Stimulated activated CD4-positive, alpha-beta T cell treated with anti-CD3 and anti-CD28 coated beads, Interleukin-15, amount 100 ng/mL, for 48 hours (primary cell): Measurements from ENCODE around the gene HS3ST2.

ENCODE experiments used
- DNase-seq, 2 donors: peaks; one replicate each; pipeline ENCODE4 v3.0.0-alpha.2; 2020; ENCODE audit warnings: low read depth in 2 of 2

The HS3ST2 gene

DNA sequence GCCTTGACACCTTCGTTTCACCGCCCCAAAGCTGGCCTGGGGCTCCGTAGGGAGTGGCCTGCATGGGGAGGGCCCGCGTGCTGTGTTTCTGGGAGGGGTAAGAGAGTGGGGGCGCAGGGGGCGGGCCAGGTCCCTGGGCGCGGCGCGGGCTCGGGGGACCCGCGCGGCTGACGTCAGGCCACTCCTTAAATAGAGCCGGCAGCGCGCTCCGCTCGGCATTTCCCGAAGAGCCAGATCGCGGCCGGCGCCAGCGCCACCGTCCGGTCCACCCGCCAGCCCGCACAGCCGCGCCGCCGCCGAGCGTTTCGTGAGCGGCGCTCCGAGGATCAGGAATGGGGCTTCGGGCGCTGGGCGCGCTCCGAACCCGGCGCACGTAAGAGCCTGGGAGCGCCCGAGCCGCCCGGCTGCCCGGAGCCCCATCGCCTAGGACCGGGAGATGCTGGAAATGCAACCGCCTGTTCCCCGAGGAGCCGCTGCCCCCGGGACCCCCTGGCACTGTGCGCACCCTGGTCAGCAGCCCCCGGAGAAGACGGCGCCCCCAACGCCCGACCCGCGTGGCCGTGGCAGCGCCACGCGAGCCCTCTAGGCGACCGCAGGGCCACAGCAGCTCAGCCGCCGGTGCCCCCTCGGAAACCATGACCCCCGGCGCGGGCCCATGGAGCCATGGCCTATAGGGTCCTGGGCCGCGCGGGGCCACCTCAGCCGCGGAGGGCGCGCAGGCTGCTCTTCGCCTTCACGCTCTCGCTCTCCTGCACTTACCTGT, at the start of gene HS3ST2:
HS3ST2 (plus strand) TSS at position 215 of the 763 bp plus-strand sequence; CDS start at position 664, 449 bp downstream.
- no peak for DNase-seq

DNA sequence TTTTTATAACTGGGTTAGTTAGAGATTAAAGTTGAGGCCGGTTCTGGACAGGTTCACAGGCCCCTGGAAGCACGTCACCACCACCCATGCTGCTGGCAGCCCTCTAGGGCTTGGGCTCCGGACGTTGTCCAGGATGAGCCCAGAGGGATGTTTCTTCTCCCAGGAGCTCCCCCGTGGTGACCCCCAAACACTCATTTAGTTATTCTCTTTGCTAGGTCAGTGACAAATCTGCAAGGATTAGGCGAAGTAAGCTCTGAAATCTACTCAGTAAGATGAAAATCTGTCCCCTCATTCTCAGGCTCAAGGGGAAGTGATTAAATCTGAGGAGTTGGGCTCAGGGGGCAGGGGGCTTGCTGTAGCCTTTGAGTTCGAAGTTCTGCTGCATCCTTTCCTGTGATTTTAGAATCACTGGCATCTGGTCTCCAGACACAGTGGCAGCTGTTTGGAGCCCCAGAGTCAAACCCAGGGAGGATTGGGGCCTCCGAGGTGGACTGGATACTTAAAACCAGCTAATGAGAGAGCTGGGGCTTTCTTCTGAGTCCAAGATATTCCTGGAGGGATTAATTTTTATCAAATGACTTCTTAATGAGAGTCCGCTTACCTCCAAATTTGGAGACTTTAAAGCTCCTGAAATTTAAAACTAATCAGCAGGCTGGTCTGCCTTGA, 49.2 kb upstream of the HS3ST2 start:
- no peak for DNase-seq

DNA sequence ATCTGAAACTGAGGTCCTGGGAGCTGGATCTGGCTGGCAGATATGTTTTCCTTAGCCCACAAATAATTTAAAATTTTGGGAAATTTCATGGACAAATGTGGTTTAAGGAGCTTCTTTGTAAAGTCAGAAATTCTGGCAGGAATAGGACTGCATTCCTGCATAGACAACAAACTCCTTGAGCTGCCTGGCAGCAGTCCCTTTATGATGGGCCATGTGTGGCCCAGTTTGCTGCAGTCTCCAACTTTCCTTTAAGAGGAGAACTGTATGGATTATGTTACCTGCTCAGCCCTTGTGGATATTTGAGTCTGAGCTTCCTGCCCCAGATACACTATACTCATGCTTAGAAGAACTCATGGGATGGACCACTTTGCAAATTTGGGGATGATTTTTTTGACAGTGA, 48.5 kb upstream of the HS3ST2 start:
- no peak for DNase-seq

GRCh38 chr16:22770866-22771265, 43.1 kb upstream of the HS3ST2 start:
- no peak for DNase-seq

- DNase-seq = no peak
Observed at GRCh38 chr16:22771551-22771950, 42.4 kb upstream of the HS3ST2 start.

DNA sequence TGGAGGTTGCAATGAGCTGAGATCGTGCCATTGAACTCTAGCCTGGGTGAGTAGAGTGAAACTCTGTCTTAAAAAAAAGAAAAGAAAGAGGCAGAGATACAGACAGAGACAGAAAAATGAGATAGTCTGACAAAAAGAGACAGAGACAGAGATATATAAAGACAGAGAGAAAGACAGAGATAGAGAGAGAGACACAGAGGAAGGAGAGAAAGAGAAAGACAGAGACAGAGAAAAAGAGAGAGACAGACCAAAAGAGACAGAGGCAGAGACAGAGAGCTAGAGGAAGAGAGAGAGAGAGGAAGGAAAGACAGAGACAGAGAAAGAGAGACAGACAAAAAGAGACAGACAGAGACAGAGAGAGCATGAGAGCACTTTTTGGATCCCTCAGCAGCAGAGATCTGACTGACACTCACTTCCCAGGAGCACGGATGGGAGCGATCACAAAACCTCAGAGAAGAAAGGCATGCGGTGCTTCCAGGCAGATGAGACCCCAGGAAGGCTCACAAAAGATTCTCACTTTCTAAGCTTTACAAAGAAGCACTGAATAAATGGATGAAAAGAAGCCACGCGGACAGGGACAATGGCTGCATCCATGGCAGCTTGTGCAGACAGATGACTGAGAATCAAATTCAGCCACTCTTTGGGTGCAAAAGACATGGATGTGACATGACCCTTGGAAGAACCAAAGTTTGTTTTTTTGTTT, 38.6 kb upstream of the HS3ST2 start:
- DNase-seq = no peak

DNA sequence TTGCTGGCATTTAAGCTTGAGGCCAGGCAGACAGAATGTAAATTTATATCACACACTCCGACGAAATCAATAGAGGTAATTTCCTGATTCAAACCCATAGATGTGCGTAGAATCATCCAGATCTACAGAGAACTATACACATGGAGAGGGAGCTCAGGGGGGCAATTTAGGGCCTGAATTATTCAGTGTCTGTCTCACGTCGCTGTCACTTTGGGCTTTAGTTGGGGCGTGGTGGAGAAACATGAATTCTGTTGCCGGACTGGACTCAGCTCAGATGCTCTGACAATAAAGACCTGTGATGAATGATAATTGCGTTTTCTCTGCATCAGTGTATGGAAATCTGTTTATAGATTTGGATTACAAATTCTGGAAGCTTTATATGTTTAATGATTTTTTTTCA, 32.5 kb upstream of the HS3ST2 start:
- DNase-seq = no peak

GRCh38 chr16:22782314-22782713, 31.6 kb upstream of the HS3ST2 start:
- DNase-seq = no peak

- no peak for DNase-seq
Observed at GRCh38 chr16:22784690-22785214, 29.2 kb upstream of the HS3ST2 start.

GRCh38 chr16:22785552-22785951, 28.4 kb upstream of the HS3ST2 start:
- DNase-seq = no peak

DNA sequence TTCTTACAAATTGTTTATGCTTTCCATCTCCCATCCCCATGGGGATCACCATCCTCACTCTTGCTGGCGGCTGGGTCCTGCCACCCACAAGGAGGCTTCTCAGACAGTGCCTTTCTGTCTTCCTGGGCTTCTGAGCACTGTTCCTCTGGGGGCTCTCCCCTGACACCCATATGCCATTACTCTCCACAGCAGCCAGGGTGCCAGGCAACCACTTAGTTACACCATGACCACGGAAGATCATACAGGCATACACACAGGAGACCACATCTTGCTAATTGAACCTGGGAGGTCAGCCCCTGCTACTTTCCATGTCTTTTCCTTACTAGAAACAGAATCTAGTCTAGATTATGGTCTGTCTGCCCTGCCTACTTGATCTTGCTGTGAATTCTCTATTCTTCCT, 27.7 kb upstream of the HS3ST2 start:
- no peak for DNase-seq

GRCh38 chr16:22786691-22787090, 27.3 kb upstream of the HS3ST2 start:
- DNase-seq = no peak

- no peak for DNase-seq
Observed at GRCh38 chr16:22787466-22788192, 26.3 kb upstream of the HS3ST2 start.

DNA sequence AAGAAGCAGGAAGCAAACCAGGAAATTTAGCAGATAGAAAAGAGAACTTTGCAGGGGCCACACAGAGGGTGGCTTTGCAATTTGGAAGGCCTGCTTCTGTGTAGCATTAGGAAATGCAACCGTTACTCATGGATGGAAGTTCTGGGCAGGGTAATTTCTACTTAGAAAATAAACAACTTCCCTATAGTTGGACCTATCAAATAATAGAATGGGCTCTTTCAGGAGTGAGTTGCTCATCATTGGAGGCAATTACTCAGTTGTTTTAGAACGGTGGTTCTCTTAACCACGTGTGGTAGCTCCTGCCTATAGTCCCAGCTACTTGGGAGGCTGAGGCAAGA, 25.8 kb upstream of the HS3ST2 start:
- no peak for DNase-seq

- no peak for DNase-seq
Observed at GRCh38 chr16:22789281-22789945, 24.5 kb upstream of the HS3ST2 start.

- no peak for DNase-seq
Observed at GRCh38 chr16:22797551-22797950, 16.4 kb upstream of the HS3ST2 start.

DNA sequence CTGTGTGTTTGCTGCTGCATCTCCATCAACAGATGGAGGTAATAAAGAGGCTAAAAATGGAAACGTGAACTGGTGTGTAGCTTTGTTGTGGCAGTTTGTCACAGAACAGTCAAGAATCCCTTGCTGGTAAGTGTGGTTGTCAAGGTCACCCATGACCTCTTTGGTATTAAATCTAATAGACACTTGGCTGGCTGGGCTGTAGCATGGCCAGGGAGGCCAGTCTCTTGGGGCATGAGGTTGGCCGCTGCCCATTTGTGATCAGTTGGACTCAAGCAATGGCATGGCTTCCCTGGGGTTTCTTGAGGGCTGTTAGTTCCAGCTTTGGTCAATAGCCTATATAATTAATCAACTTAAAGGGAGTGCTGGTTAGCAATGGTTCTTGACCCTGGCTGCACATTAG, 14.8 kb upstream of the HS3ST2 start:
- no peak for DNase-seq

- DNase-seq = no peak
Observed at GRCh38 chr16:22804893-22805292, 9.1 kb upstream of the HS3ST2 start.

DNA sequence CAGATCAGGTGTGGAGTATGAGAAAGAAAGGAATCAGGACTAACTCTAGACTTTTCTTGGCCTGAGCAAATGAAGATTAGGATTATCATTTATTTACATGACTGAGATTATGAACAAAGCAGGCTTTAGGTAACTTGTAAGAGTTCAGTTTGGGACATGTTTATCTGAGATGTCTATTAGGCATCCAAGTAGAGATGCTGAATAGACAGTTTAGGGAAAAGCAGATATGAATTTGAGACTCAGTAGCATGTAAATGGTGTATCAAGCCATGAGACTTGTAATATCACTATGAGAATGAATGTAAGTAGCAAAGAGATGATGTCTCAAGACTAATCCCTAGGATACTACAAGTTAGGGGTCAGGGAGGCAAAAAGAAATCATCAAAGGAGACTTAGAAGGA, 8.6 kb upstream of the HS3ST2 start:
- DNase-seq = no peak

GRCh38 chr16:22806811-22807210, 7.2 kb upstream of the HS3ST2 start:
- no peak for DNase-seq

GRCh38 chr16:22810226-22810625, 3.7 kb upstream of the HS3ST2 start:
- DNase-seq = no peak
